Epithelial cell of proximal tubule (primary cell): Measurements from ENCODE around the gene LFNG. TPM values are rescaled to one million over a fixed set of nuclear protein-coding genes. Genes with fewer than 3 reads are reported as not detected.

ENCODE experiments used
- DNase-seq: peaks from one replicate; pipeline ENCODE4 v3.0.0-alpha.2; 2011; ENCODE audit warnings: low read depth
- H3K4me3 ChIP-seq: 2 replicates; pipeline ENCODE4 v1.5.1; 2011; ENCODE audit warnings: low read depth, mild to moderate bottlenecking, low read length
- total RNA-seq: library from RNA; depleted of rRNA; stranded (reverse); fragments of >200 nt; gene quantifications from 2 replicates; pipeline ENCODE4 v1.2.3, GENCODE V29; 2015
- TF ChIP-seq, protein P1 (sequence below): conservative IDR thresholded peaks from 2 replicates; pipeline ENCODE4 v1.5.1; 2012; ENCODE audit warnings: low read depth, mild to moderate bottlenecking, low read length

Gene LFNG
- total RNA-seq, 1 donor from 2014 or later, result 32.1 TPM

DNA sequence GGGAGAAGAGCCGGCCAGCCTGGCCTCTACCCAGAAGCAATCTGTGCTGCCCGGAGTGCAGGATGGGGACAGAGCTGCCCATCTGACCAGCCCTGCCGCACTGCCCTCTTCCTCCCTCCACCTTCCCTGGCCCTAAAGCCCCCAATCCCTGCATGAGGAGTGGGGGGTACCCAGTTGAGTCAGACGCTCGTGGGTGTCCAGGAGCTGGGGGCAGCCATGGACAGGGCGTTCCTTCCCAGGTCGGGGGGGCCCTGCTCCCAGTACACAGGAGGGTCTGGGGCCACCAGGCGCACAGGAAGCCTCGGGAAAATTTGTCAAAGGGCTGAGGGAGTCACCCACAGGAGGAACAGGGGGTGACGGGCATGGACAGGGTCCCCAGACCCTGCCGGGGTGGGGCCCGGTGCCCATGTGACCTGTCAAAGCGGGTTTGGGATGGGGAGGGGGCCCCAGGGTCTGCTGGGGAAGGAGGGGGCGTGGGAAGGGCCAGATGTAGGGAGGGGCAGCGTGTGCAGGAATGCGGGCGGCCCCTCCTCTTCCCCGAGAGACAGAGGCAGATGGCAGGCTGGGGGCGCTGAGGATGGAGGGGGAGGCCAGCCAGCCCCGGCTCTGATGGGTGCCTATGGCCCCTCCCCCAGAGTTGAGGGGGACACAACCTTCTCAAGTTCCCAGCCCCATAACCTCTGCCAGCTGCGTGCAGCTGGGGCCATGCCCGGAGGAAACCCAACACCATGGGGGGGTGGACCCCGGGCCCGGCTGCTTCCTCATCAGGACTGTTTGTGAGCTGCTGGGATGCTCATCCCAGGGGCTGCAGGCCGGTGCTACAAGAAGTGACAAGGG lies 21.9 kb upstream of the LFNG start:
- no peak for DNase-seq
- H3K4me3 ChIP-seq, result no peak overlapping the region
- TF ChIP-seq, protein P1, sequence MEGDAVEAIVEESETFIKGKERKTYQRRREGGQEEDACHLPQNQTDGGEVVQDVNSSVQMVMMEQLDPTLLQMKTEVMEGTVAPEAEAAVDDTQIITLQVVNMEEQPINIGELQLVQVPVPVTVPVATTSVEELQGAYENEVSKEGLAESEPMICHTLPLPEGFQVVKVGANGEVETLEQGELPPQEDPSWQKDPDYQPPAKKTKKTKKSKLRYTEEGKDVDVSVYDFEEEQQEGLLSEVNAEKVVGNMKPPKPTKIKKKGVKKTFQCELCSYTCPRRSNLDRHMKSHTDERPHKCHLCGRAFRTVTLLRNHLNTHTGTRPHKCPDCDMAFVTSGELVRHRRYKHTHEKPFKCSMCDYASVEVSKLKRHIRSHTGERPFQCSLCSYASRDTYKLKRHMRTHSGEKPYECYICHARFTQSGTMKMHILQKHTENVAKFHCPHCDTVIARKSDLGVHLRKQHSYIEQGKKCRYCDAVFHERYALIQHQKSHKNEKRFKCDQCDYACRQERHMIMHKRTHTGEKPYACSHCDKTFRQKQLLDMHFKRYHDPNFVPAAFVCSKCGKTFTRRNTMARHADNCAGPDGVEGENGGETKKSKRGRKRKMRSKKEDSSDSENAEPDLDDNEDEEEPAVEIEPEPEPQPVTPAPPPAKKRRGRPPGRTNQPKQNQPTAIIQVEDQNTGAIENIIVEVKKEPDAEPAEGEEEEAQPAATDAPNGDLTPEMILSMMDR, result no peak

DNA sequence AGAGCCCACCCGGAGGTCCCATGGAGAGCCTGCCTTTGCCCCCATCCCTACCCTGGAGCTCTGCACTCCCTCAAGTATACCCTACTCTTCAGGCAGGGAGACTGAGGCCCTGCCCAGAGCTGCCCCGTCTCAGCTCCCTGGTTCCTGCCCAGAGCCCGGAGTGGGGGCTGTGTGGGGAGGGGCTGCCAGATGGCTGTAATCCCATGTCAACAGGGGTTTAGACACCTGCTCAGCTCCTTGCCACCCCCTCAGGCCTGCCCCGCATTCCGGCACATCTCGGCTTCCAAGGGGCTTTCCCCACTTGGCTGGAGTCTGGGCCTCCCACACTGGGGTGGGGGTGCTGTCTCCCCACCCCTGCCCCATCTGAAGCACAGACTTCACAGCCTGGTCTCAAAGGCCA lies 20.9 kb upstream of the LFNG start:
- no peak overlapping the region for H3K4me3 ChIP-seq
- no peak for DNase-seq
- TF ChIP-seq, protein P1, result no peak

DNA sequence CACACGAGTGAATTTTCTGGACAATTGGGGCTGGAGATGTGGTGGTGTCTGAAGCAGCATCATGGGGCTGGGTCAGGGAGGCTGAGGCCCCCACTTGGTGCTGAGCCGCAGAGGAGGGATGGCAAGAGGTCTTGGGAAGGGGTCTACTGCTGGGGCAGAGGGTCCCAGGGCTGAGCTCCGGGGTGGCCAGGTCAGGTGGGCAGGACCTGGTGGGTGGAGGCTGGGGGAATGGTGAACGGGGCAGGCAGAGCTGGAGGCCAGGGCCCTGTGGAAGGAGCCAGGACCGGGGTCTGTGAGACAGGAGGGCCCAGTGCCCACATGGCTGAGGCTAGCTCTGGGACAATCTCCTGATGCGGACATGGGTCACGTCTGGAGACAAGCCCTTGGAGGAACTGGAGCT lies 20.4 kb upstream of the LFNG start:
- TF ChIP-seq, protein P1, result no peak
- H3K4me3 ChIP-seq, result no peak overlapping the region
- DNase-seq, result no peak

DNA sequence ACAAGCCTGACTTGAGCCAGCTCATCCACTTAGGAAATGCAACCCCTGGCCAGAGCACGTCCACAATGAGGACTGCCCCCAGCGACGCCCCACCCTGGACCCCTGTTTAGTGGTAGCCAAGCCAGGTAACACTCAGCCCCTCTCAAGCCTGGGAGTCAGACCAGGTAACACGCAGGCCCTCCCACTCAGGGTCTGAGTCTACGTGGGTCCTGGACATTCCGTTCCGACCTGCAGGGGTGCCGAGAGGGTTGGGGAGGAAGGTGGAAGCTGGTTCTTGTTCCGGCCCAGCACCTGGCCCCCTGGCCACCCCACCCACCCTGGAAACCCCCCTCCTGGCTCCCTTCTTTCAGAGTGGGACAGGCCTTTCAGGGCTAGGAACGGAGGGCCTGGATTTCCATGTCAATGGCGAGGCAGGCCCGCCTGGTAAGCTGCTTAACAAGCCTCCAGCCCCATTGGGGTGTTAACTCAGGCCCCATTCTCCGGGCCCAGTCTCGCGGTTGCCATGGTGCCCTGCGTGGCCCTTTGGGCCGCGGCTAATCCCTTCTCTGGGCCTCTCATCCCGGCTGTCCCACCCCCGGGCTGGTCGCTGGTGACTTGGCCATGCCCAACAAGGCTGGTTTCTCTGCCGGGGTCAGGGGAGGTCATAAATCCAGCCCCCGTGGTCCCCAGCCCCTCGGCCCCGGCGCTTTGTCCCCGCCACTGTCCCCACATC lies 19.7 kb upstream of the LFNG start:
- DNase-seq, result no peak
- TF ChIP-seq, protein P1, result no peak
- H3K4me3 ChIP-seq, result no peak overlapping the region

DNA sequence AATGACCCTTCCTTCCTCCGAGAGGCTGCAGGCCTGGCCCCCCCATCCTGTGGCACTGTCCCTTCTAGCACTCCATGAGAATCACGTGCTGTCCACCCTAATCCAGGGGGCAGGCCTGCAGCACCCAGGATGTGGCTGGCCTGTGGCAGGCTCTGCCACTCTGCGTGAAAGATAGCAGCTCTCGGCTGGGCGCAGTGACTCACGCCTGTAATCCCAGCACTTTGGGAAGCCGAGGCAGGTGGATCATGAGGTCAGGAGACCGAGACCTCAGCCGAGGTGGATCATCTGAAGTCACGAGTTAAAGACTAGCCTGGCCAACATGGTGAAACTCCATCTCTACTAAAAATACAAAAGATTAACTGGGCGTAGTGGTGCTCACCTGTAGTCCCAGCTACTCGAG lies 18.9 kb upstream of the LFNG start:
- H3K4me3 ChIP-seq, result no peak overlapping the region
- no peak for DNase-seq
- TF ChIP-seq, protein P1, result no peak

DNA sequence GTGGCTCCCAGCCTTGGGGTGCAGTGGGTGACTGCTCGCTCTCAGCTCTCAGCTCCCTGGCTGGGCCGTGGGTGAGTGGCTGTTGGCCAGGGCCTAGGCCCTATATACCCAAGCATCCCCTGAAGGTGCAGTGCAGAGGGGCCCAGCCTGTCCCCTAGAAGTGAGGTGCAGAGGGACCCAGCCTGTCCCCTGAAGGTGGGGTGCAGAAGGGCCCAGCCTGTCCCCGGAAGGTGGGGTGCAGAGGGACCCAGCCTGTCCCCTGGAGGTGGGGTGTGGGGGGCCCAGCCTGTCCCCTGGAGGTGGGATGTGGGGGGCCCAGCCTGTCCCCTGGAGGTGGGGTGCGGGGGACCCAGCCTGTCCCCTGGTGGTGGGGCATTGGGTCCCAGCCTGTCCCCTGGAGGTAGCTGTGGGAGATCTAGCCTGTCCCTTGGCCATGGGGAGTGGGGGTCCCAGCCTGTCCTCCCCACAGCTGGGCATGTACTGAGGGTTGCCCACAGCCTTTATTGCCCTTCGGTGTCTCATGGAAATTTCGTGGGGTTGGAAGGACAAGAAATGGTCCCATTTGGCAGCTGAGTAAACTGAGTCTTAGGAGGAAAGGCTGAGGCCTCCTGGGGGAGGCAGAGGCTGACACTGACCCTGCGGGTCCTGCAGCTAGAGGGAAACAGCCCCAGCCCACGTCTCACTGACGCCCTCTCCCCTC lies 17.5 kb upstream of the LFNG start:
- DNase-seq, result no peak
- H3K4me3 ChIP-seq, result no peak overlapping the region
- TF ChIP-seq, protein P1, result no peak
